Activated CD4-positive, alpha-beta T cell treated with anti-CD3 and anti-CD28 coated beads, Interleukin-10, Interleukin-2, amounts not matched to agents 100 ng/mL and 50 ng/mL, durations not matched to agents 16 hours and 8 hours (primary cell): ENCODE data around the gene BRAF.
"Not testable (repeated sequence)": the region's sequence is repeated elsewhere in the genome, so short reads cannot be mapped to it uniquely, and the experiment has no call there.

ENCODE experiments used
- DNase-seq: peaks from one replicate; pipeline ENCODE4 v3.0.0-alpha.2; 2020

BRAF gene

DNA sequence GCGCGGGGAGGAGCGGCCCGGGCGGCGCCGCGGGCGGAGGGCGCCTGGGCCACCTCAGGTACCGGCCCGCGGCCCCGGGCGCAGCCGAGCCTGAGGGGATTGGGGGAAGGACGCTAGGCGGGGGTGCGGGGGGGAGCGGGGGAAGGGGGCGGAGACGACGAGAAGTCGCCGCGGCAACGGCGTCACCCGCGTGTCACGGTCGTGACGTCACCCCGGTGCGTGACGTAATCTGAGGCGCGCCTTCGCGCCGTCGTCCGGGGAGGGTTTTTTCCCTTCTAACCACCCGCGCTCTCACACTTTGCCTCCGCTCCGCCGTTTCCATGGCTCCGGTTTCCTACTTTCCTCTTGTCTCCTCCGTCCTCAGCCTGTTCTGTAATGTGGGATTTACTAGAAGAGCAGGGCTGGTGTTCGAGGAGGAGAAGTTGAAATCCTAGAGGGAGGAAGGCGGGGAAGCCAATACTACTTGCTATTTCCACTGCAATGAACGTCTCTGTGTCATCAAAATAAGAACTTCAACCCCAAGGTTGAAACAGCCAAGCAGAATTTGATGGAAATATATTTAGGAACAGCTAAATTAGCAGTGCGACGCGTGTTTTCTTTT, at the start of gene BRAF:
TSS of gene BRAF (minus strand) at position 109 of the 601 bp plus-strand sequence. CDS start 226 bp downstream, outside the sequence.
- DNase-seq: peak; percentile 92

- DNase-seq: no peak
Observed at GRCh38 chr7:140972876-140973829, 48.4 kb upstream of the BRAF start.

- no peak for DNase-seq
Observed at GRCh38 chr7:140972344-140972743, 47.6 kb upstream of the BRAF start.

- no peak for DNase-seq
Observed at GRCh38 chr7:140967438-140967837, 42.7 kb upstream of the BRAF start.

- no peak for DNase-seq
Observed at GRCh38 chr7:140966561-140967233, 42.0 kb upstream of the BRAF start.

DNA sequence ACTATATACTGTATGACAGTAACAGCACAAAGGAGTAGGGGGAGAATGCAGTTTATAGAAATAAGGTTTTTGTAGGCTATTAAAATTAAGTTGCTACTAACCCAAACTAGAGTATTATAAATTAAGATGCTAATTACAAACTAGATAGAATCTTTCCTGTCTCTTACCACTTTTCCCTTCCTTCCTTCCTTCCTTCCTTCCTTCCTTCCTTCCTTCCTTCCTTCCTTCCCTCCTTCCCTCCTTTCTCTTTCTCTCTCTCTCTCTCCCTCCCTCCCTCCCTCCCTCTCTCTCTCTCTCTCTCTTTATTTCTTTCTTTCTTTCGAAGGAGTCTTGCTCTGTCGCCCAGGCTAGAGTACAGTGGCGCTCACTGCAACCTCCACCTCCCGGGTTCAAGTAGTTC, 36.4 kb upstream of the BRAF start:
- DNase-seq: no peak

DNA sequence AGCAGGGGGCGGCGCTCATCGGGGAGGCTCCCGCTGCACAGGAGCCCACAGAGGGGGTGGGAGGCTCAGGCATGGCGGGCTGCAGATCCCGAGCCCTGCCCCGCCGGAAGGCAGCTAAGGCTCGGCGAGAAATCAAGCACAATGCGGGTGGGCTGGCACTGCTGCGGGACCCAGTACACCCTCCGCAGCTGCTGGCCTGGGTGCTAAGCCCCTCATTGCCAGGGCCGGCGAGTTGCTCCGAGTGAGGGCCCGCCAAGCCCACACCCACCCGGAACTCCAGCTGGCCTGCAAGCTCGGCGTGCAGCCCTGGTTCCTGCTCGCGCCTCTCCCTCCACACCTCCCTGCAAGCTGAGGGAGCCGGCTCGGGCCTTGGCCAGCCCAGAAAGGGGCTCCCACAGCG, 32.3 kb upstream of the BRAF start:
- not testable (repeated sequence) for DNase-seq

GRCh38 chr7:140945940-140946339, 21.2 kb upstream of the BRAF start:
- DNase-seq: no peak

- not testable (repeated sequence) for DNase-seq
Observed at GRCh38 chr7:140942242-140942641, 17.5 kb upstream of the BRAF start.

GRCh38 chr7:140940898-140941297, 16.2 kb upstream of the BRAF start:
- no peak for DNase-seq

GRCh38 chr7:140937702-140938264, 13.1 kb upstream of the BRAF start:
- no peak for DNase-seq

GRCh38 chr7:140928491-140929309, 4.0 kb upstream of the BRAF start:
- no peak for DNase-seq

GRCh38 chr7:140927945-140928344, 3.2 kb upstream of the BRAF start:
- DNase-seq: not testable (repeated sequence)

GRCh38 chr7:140927351-140927750, 2.6 kb upstream of the BRAF start:
- no peak for DNase-seq

GRCh38 chr7:140926021-140926817, 1.5 kb upstream of the BRAF start:
- DNase-seq: no peak

DNA sequence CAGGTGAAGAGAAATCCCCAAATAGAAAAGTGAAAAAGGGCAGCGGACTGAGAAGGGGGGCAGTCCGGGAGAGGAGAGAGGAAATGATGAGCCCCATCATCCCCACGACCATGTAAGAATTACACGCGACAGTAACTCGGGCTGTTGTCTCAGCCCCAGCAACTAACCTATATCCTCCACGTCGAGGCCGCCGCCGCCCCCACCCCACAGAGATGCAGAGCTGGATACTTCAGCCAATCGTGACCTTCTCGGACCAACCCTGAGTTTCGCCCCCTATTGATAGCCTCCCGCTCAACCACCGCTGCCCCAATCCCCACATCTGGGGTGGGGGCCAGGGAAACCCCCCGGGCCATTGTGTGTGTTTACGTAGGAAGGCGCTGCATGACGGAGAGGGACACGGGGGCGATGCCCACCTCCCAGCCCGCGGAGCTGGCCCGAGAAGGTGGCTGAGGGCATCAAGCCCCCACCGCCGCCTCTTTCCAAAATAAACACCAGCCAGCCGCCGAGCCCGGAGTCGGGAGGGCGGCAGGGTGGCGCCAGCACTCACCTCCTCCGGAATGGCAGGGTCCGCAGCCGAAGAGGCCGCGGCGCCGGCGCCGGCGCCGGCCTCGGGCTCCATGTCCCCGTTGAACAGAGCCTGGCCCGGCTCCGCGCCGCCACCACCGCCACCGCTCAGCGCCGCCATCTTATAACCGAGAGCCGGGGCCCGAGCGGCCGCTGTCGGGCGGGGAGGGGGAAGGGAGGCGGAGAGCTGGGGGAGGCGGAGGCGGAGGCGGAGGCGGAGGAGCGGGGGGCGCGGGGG, 509 bp downstream of the BRAF start:
- peak; percentile 78 for DNase-seq

GRCh38 chr7:140923358-140924006, 1.2 kb downstream of the BRAF start:
- DNase-seq: no peak

DNA sequence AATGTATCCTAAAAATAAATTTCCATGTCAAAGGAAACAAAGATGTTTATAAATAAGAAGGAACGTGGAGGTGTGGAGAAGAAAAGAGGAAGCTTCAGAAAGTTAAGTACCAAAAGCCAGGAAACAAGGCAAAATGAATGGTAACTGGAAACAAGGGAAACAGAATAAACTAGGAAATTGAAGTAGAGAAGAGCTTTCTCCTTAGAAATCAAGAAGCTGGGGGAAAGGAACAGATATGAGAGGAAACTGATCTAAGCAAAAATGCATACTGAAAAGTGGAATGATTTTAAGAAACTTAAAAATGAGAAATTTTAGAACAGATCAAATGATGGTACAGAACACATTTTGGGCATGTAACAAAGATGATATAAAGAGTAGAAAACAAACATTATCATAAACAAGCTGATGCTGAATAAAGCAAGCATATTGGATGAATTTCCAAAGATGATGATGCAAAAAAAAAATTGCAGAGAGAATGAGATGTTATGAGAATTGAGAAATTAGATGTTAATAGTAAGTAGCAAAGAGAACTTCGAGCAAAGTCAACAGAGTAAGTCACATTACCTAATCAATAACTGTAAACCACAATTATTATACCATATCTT, 1.9 kb downstream of the BRAF start:
- DNase-seq: no peak

- no peak for DNase-seq
Observed at GRCh38 chr7:140920745-140921144, 4.0 kb downstream of the BRAF start.

- no peak for DNase-seq
Observed at GRCh38 chr7:140918236-140918635, 6.5 kb downstream of the BRAF start.
